Measurements from ENCODE around the gene TUBB1. TPM values are rescaled to one million over a fixed set of nuclear protein-coding genes. Genes with fewer than 3 reads are reported as not detected.

TUBB1 gene
- total RNA-seq, 2 donors from 2014 or later = not detected

DNA sequence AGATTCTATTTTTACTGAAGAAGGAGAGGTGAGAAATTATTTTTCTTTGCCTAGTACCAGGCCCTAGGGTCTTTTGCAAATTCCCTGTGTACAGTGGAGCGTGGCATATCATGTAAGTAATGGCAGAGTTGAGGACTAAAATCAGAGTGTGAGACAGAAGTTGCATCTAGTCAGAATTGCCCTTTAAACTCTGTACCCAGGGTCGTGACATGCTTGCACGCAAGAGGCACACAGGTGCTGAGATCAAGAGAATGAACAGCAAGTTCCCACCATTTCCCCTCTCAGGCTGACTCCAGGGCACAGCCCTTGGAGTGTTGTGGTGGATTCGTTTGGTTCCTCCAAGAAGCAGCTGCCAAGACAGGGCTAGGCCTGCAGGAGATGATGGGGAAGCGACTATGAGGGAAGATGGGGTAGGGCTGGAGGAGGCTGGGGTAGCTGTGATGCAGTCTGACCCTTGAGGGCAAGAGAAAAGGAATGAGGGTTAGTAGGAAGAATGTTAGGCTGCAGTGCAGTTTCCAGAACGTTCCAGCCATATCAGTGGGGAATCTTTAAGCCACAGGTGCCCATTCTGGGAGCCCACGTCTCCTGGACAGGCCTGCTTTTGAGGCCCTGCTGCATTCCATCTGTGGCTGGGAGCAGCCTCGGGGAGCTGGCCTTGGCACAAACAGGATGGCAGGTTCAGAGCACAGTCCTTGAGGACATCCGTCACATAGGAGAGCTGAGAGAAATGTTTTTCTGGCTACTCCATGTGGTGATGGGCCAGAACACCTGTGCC, 31.3 kb upstream of the TUBB1 start:
- intact Hi-C loops (cut with DNase I, micrococcal nuclease) = no loop called here
- DNase-seq = no peak
- no peak for ATAC-seq

DNA sequence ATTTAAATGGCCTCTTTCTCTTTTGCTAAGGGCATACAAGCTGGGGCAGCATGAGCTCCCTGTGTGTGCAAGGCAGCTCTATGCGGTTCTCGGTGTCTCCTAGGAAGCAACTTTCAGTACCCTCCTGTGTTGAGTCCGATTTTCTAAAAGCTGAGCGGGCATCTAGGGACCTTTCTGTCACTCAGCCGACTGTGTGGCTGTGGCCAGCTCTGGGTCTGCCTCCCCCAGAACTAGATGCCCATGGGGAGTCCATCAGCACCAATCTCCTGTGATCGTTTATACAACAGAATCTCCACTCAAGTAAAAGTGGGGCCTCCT, 30.7 kb upstream of the TUBB1 start:
- intact Hi-C loops (cut with DNase I, micrococcal nuclease) = no loop called here
- ATAC-seq (no peak), DNase-seq (no peak)

GRCh38 chr20:58989196-58989595, 30.0 kb upstream of the TUBB1 start:
- DNase-seq (no peak), ATAC-seq (peak; percentile 2)
- intact Hi-C loops (cut with DNase I, micrococcal nuclease) = no loop called here

- ATAC-seq (peak; percentile 5), DNase-seq (no peak)
- intact Hi-C loops (cut with DNase I, micrococcal nuclease) = no loop called here
Observed at GRCh38 chr20:58990651-58991445, 28.4 kb upstream of the TUBB1 start.

DNA sequence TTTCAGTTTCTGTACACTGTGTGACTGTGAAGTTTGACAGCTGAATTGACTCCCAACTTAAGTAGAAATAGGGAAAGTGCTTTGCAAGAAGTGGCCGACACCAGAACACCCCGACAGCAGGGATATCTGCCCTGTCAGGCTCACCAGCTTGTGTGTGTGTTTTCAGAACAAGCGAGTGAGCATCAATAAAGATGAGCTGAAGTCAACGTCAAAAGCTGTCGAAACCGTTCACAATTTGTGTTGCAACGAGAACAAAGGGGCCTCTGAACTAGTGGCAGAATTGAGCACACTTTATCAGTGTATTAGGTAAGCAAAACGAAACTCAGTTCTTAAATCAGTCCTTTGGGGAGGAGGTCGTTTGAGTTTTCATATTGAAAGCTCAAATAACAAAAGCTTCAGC, 27.5 kb upstream of the TUBB1 start:
- DNase-seq (peak in 1 of 2 donors; percentile 2), ATAC-seq (no peak)
- intact Hi-C loops (cut with DNase I, micrococcal nuclease) = no loop called here

DNA sequence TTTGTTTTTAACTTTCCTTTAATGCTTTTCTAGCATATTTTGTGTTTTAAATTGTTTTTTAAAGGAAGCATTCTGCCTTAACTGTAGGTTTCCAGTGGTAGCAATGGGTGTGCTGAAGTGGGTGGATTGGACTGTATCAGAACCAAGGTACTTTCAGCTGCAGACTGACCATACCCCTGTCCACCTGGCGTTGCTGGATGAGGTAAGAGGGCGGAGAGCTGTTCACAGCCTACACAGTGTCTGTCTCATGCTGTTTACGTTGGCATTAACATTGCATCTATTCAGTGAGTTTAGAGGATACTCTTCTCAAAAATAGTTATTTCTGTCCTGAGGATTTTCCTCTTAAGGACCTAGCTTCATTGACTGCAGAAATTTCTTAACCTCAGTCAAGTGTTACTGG, 26.3 kb upstream of the TUBB1 start:
- intact Hi-C loops (cut with DNase I, micrococcal nuclease) = no loop called here
- peak in 1 of 2 donors; percentile 2 for DNase-seq
- no peak for ATAC-seq

GRCh38 chr20:58993332-58994248, 25.6 kb upstream of the TUBB1 start:
- ATAC-seq (no peak), DNase-seq (peak in 1 of 2 donors; percentile 9)
- intact Hi-C loops (cut with DNase I, micrococcal nuclease) = no loop called here

- DNase-seq (peak in 1 of 2 donors; percentile 2), ATAC-seq (no peak)
- intact Hi-C loops (cut with DNase I, micrococcal nuclease) = no loop called here
Observed at GRCh38 chr20:58994390-58995159, 24.7 kb upstream of the TUBB1 start.

GRCh38 chr20:58995461-58996225, 23.6 kb upstream of the TUBB1 start:
- DNase-seq (no peak), ATAC-seq (peak; percentile 21)
- intact Hi-C loops (cut with DNase I, micrococcal nuclease) = no loop called here

- no peak for ATAC-seq
Observed at GRCh38 chr20:58996226-58996611, 23.0 kb upstream of the TUBB1 start.

GRCh38 chr20:58997141-58997770, 22.0 kb upstream of the TUBB1 start:
- intact Hi-C loops (cut with DNase I, micrococcal nuclease) = no loop called here

More at GRCh38 chr20:58996226-58996611, 23.0 kb upstream of the TUBB1 start:
- DNase-seq = no peak
- intact Hi-C loops (cut with DNase I, micrococcal nuclease) = no loop called here

GRCh38 chr20:58998656-58999055, 20.6 kb upstream of the TUBB1 start:
- ATAC-seq (no peak), DNase-seq (no peak)
- intact Hi-C loops (cut with DNase I, micrococcal nuclease) = no loop called here

More at GRCh38 chr20:58997141-58997770, 22.0 kb upstream of the TUBB1 start:
- DNase-seq = no peak
- ATAC-seq = no peak

- intact Hi-C loops (cut with DNase I, micrococcal nuclease) = no loop called here
- ATAC-seq (no peak), DNase-seq (no peak)
Observed at GRCh38 chr20:59000326-59000725, 18.9 kb upstream of the TUBB1 start.

DNA sequence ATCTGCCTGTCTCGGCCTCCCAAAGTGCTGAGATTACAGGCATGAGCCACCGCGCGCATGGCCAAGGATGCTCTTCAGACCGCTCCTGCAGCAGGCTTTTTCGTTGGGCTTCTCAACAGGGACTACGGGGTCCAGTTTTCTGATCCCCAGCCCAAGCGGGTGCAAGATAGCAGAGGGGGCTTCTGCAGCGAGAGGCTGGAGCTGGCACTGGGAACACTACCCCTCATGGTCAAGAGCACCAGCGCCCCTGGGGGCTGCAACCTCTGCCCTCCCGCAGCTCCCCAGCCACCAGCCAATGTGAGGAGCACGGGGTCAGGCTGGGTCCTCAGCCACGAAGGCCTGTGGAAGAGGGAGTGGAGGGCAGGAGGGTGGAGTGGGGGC, 18.2 kb upstream of the TUBB1 start:
- no peak for DNase-seq
- ATAC-seq = no peak
- intact Hi-C loops (cut with DNase I, micrococcal nuclease) = no loop called here

DNA sequence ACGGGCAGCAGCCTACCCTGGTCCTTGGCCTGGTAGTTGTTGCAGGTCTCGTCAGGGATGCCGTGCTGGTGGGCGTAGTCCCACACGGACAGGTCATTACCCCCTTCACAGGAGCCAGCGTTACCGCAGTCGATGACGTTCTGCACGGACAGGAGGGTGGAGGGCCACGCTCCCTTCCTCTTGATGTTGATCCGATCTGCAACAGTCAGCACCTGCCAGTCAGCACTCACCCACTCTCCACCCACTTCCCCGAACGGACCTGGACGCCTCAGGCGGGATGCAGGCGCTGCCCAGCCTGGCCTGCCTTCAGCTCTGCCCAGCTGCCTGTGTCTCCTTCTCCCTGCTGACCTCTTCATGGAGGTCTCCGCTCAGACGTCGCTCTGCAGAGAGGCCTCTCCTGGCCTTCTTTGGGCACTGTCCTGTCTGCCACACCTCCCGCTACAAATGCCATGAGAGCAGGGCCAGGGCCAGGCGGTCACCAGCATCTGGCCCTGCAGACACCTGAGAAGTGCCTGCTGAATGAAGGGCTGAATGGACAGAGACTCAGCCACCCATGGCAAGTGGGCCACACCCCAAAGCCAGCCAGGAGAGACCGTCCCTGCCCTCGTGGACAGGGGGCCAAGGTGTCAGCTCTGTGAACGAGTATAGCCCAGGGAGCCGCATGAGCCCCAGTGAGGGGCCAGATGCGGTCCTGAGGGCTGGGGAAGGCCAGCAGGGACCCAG, 17.6 kb upstream of the TUBB1 start:
- no peak for DNase-seq
- no peak for ATAC-seq
- intact Hi-C loops (cut with DNase I, micrococcal nuclease) = no loop called here

DNA sequence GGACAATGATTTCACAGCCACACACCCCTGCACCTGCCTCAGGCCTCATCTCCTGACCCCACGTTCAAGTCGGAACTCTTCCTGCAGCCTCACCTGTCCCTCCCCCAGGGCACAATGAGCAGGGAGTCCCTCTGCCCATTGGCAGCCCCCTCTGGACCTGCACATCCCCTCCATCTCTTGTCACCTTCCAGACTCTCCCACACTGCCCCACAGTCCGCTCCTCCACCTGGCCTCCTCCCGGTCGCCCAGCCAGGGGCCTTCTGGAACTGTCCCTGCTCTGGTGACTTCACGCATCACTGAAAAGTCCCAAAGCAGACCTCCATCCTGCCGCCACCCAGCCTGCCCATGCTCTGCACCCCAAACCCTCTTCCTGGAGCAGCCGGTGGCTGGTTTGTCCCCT, 16.8 kb upstream of the TUBB1 start:
- intact Hi-C loops (cut with DNase I, micrococcal nuclease) = no loop called here
- DNase-seq (no peak), ATAC-seq (no peak)

- DNase-seq = no peak
- intact Hi-C loops (cut with DNase I, micrococcal nuclease) = no loop called here
- no peak for ATAC-seq
Observed at GRCh38 chr20:59002874-59003399, 16.3 kb upstream of the TUBB1 start.
